HEK293 (cell line): ENCODE measurements around the gene METTL26.

ENCODE experiments used
- CTCF ChIA-PET: fragments of 350-600 bp; formaldehyde crosslinking; extraction: SDS; loops from one replicate; lab custom pipeline; 2021; ENCODE audit warnings: antibody characterized with exemption; lab: Yijun Ruan, JAX
- POLR2A ChIA-PET: fragments of 300-600 bp; formaldehyde crosslinking; extraction: SDS; loops from one replicate; lab custom pipeline; 2020; ENCODE audit warnings: antibody characterized with exemption, inconsistent platforms; lab: Yijun Ruan, JAX
- H3K27ac ChIP-seq: fragments of 200-500 bp; sonication (Bioruptor generic); 2 replicates; pipeline ENCODE4 v1.5.1; 2014; ENCODE audit warnings: low read depth, low read length, control low read depth, inconsistent platforms; ENCODE audit errors: extremely low read depth
- H3K36me3 ChIP-seq, 2 experiments: fragments of 200-500 bp in 1 of 2; sonication (Bioruptor generic) in 1 of 2; 1 replicate in 1 of 2; 2 replicates in 1 of 2; pipeline ENCODE4 v1.5.1; 2014 to 2017; ENCODE audit warnings: inconsistent platforms in 2 of 2, low read length in 2 of 2; ENCODE audit not compliant: control insufficient read depth in 2 of 2, insufficient read depth in 1 of 2
- H3K4me1 ChIP-seq: fragments of 200-500 bp; sonication (Bioruptor generic); 2 replicates; pipeline ENCODE4 v1.5.1; 2014; ENCODE audit warnings: mild to moderate bottlenecking, low read length, inconsistent platforms; ENCODE audit not compliant: control insufficient read depth, insufficient read depth
- H3K4me3 ChIP-seq: 2 replicates; pipeline ENCODE4 v1.5.1; 2011; ENCODE audit warnings: low read depth, mild to moderate bottlenecking, control low read depth, low read length, moderate library complexity
- H3K9me3 ChIP-seq: fragments of 200-500 bp; sonication (Bioruptor generic); 2 replicates; pipeline ENCODE4 v1.5.1; 2014; ENCODE audit warnings: low read depth, low read length, inconsistent platforms; ENCODE audit not compliant: control insufficient read depth, insufficient read depth
- SCRT2 ChIP-seq: fragments of 450-650 bp; formaldehyde crosslinking; IDR thresholded peaks from 2 replicates; pipeline ENCODE4 v1.5.1; 2016; ENCODE audit warnings: missing biosample characterization, missing genetic modification characterization
- SP2 ChIP-seq: fragments of 450-650 bp; formaldehyde crosslinking; IDR thresholded peaks from 2 replicates; pipeline ENCODE4 v1.5.1; 2016; ENCODE audit warnings: missing biosample characterization, missing genetic modification characterization
- TRIM28 ChIP-seq: IDR thresholded peaks from 2 replicates; pipeline ENCODE4 v1.6.1; 2011; ENCODE audit warnings: low read length, control low read depth, borderline replicate concordance
- ZBTB8A ChIP-seq: fragments of 450-650 bp; formaldehyde crosslinking; IDR thresholded peaks from 2 replicates; pipeline ENCODE4 v1.5.1; 2016; ENCODE audit warnings: missing biosample characterization, missing genetic modification characterization
- ZEB2 ChIP-seq: fragments of 450-650 bp; formaldehyde crosslinking; IDR thresholded peaks from 2 replicates; pipeline ENCODE4 v1.5.1; 2016; ENCODE audit warnings: missing biosample characterization, missing genetic modification characterization
- ZNF114 ChIP-seq: fragments of 450-650 bp; formaldehyde crosslinking; IDR thresholded peaks from 2 replicates; pipeline ENCODE4 v1.5.0; 2017; ENCODE audit warnings: missing biosample characterization, missing genetic modification characterization
- ZNF184 ChIP-seq: fragments of 450-650 bp; IDR thresholded peaks from 2 replicates; pipeline ENCODE4 v1.5.1; 2018; ENCODE audit warnings: missing biosample characterization, mild to moderate bottlenecking, missing genetic modification characterization
- ZNF2 ChIP-seq: fragments of 450-650 bp; formaldehyde crosslinking; IDR thresholded peaks from 2 replicates; pipeline ENCODE4 v1.5.1; 2016; ENCODE audit warnings: missing biosample characterization, missing genetic modification characterization
- ZNF202 ChIP-seq: fragments of 450-650 bp; formaldehyde crosslinking; IDR thresholded peaks from 2 replicates; pipeline ENCODE4 v1.5.1; 2016; ENCODE audit warnings: missing biosample characterization, missing genetic modification characterization, borderline replicate concordance
- ZNF214 ChIP-seq: fragments of 450-650 bp; formaldehyde crosslinking; IDR thresholded peaks from 2 replicates; pipeline ENCODE4 v1.5.1; 2017; ENCODE audit warnings: missing biosample characterization, mild to moderate bottlenecking, missing genetic modification characterization, borderline replicate concordance
- ZNF324 ChIP-seq: fragments of 450-650 bp; formaldehyde crosslinking; IDR thresholded peaks from 2 replicates; pipeline ENCODE4 v1.5.1; 2016; ENCODE audit warnings: missing biosample characterization, missing genetic modification characterization
- ZNF354C ChIP-seq: fragments of 450-650 bp; formaldehyde crosslinking; IDR thresholded peaks from 2 replicates; pipeline ENCODE4 v1.5.1; 2016; ENCODE audit warnings: missing biosample characterization, missing genetic modification characterization, low read depth, borderline replicate concordance
- ZNF37A ChIP-seq: fragments of 450-650 bp; IDR thresholded peaks from 2 replicates; pipeline ENCODE4 v1.5.1; 2018; ENCODE audit warnings: missing biosample characterization, missing genetic modification characterization
- ZNF426 ChIP-seq: fragments of 450-650 bp; formaldehyde crosslinking; IDR thresholded peaks from 2 replicates; pipeline ENCODE4 v1.5.1; 2017; ENCODE audit warnings: missing biosample characterization, missing genetic modification characterization, mild to moderate bottlenecking, inconsistent platforms, moderate library complexity
- ZNF529 ChIP-seq: fragments of 450-650 bp; formaldehyde crosslinking; IDR thresholded peaks from 2 replicates; pipeline ENCODE4 v1.5.1; 2017; ENCODE audit warnings: missing genetic modification characterization, missing biosample characterization; ENCODE audit not compliant: insufficient replicate concordance
- ZNF560 ChIP-seq: fragments of 450-650 bp; formaldehyde crosslinking; IDR thresholded peaks from 2 replicates; pipeline ENCODE4 v1.5.1; 2017; ENCODE audit warnings: missing biosample characterization, missing genetic modification characterization, borderline replicate concordance
- ZNF629 ChIP-seq: fragments of 450-650 bp; formaldehyde crosslinking; IDR thresholded peaks from 2 replicates; pipeline ENCODE4 v1.5.1; 2017; ENCODE audit warnings: missing biosample characterization, missing genetic modification characterization
- ZNF670 ChIP-seq: fragments of 450-650 bp; formaldehyde crosslinking; IDR thresholded peaks from 2 replicates; pipeline ENCODE4 v1.5.1; 2016; ENCODE audit warnings: missing biosample characterization, missing genetic modification characterization, low read depth
- ZNF677 ChIP-seq: fragments of 450-650 bp; IDR thresholded peaks from 2 replicates; pipeline ENCODE4 v1.5.0; 2018; ENCODE audit warnings: missing biosample characterization, mild to moderate bottlenecking, missing genetic modification characterization, moderate library complexity
- TF ChIP-seq, protein P1 (sequence below): fragments of 450-650 bp; formaldehyde crosslinking; IDR thresholded peaks from 2 replicates; pipeline ENCODE4 v1.5.1; 2016; ENCODE audit warnings: missing biosample characterization, missing genetic modification characterization
- TF ChIP-seq, protein P2 (sequence below): fragments of 450-650 bp; formaldehyde crosslinking; optimal IDR thresholded peaks from 2 replicates; pipeline ENCODE3; 2016; ENCODE audit warnings: missing biosample characterization, mild to moderate bottlenecking, missing genetic modification characterization
- TF ChIP-seq, protein P3 (sequence below): fragments of 450-650 bp; formaldehyde crosslinking; IDR thresholded peaks from 2 replicates; pipeline ENCODE4 v1.5.1; 2016; ENCODE audit warnings: missing biosample characterization, missing genetic modification characterization
- TF ChIP-seq, protein P4 (sequence below): fragments of 450-650 bp; formaldehyde crosslinking; IDR thresholded peaks from 2 replicates; pipeline ENCODE4 v1.5.1; 2016; ENCODE audit warnings: missing biosample characterization, missing genetic modification characterization
- TF ChIP-seq, protein P5 (sequence below): fragments of 450-650 bp; formaldehyde crosslinking; IDR thresholded peaks from 2 replicates; pipeline ENCODE4 v1.5.1; 2017; ENCODE audit warnings: missing biosample characterization, missing genetic modification characterization
- TF ChIP-seq, protein P6 (sequence below): fragments of 450-650 bp; formaldehyde crosslinking; IDR thresholded peaks from 2 replicates; pipeline ENCODE4 v1.5.1; 2016; ENCODE audit warnings: missing biosample characterization, missing genetic modification characterization
- TF ChIP-seq, protein P7 (sequence below): fragments of 450-650 bp; IDR thresholded peaks from 2 replicates; pipeline ENCODE4 v1.5.1; 2018; ENCODE audit warnings: missing biosample characterization, mild to moderate bottlenecking, missing genetic modification characterization

Gene METTL26

DNA sequence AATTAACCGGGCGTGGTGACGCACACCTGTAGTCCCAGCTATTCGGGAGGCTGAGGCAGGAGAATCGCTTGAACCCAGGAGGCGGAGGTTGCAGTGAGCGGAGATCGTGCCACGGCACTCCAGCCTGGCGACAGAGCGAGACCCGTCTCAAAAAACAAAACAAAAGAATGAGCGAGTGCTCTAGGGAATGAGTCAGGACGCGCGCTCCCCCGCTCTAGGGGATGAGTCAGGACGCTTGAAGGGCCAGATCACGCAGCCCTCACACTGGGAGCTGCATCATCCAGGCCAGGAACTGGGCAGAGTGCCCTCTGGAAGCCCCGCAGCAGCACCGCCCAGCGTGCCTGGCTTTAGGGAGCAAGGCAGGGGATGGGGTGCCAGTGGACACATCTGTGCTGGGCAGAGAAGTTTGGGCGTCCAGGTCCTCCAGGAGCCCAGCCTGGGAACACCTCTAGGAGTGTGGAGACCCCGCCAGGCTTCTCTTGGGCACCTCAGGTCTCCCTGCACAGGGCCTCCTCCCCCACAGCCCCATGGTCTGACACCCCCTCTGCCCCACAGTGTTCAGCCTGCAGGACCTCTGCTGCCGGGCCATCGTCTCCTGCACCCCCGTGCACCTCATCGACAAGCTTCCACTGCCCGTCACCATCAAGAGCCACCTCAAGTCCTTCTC lies 9.2 kb downstream of the METTL26 start:
- H3K4me1 ChIP-seq: peaks cover 2% of the 10 kb centered on the region; the same call in 1 of the 2 replicates
- H3K4me3 ChIP-seq: no peak overlapping the region
- no peaks in the 10 kb centered on the region for H3K36me3 ChIP-seq
- H3K27ac ChIP-seq: no peak overlapping the region
- H3K9me3 ChIP-seq: no peaks in the 10 kb centered on the region
- CTCF ChIA-PET: no interaction called here
- POLR2A ChIA-PET: no interaction called here
- TF ChIP-seq ZNF114 (tag by site-specific recombination) (no peak), ZNF426 (no peak), ZBTB8A (peak; percentile 73), ZNF560 (tag by site-specific recombination) (no peak), ZNF184 (tag by site-specific recombination) (0 out of 2 replicates have a peak, but pooled peaks have one; percentile 53), ZNF629 (tag by site-specific recombination) (peak; percentile 73), ZNF677 (tag by site-specific recombination) (no peak), ZNF354C (tag by site-specific recombination) (no peak), ZNF529 (tag by site-specific recombination) (no peak), ZNF2 (0 out of 2 replicates have a peak, but pooled peaks have one; percentile 27), ZNF670 (tag by site-specific recombination) (no peak), ZNF324 (tag by site-specific recombination) (0 out of 2 replicates have a peak, but pooled peaks have one; percentile 73), ZNF214 (tag by site-specific recombination) (no peak), SCRT2 (tag by site-specific recombination) (no peak), ZNF37A (tag by site-specific recombination) (no peak), TRIM28 (no peak), ZNF202 (no peak), ZEB2 (tag by site-specific recombination) (peak; percentile 80), SP2 (tag by site-specific recombination) (no peak)
- TF ChIP-seq, protein P1, sequence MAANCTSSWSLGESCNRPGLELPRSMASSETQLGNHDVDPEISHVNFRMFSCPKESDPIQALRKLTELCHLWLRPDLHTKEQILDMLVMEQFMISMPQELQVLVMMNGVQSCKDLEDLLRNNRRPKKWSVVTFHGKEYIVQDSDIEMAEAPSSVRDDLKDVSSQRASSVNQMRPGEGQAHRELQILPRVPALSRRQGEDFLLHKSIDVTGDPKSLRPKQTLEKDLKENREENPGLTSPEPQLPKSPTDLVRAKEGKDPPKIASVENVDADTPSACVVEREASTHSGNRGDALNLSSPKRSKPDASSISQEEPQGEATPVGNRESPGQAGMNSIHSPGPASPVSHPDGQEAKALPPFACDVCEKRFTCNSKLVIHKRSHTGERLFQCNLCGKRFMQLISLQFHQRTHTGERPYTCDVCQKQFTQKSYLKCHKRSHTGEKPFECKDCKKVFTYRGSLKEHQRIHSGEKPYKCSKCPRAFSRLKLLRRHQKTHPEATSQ (tag by site-specific recombination): no peak
- TF ChIP-seq, protein P2, sequence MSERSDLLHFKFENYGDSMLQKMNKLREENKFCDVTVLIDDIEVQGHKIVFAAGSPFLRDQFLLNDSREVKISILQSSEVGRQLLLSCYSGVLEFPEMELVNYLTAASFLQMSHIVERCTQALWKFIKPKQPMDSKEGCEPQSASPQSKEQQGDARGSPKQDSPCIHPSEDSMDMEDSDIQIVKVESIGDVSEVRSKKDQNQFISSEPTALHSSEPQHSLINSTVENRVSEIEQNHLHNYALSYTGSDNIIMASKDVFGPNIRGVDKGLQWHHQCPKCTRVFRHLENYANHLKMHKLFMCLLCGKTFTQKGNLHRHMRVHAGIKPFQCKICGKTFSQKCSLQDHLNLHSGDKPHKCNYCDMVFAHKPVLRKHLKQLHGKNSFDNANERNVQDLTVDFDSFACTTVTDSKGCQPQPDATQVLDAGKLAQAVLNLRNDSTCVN (tag by site-specific recombination): no peak
- TF ChIP-seq, protein P3, sequence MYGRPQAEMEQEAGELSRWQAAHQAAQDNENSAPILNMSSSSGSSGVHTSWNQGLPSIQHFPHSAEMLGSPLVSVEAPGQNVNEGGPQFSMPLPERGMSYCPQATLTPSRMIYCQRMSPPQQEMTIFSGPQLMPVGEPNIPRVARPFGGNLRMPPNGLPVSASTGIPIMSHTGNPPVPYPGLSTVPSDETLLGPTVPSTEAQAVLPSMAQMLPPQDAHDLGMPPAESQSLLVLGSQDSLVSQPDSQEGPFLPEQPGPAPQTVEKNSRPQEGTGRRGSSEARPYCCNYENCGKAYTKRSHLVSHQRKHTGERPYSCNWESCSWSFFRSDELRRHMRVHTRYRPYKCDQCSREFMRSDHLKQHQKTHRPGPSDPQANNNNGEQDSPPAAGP (tag by site-specific recombination): 0 out of 2 replicates have a peak, but pooled peaks have one; percentile 25
- TF ChIP-seq, protein P4, sequence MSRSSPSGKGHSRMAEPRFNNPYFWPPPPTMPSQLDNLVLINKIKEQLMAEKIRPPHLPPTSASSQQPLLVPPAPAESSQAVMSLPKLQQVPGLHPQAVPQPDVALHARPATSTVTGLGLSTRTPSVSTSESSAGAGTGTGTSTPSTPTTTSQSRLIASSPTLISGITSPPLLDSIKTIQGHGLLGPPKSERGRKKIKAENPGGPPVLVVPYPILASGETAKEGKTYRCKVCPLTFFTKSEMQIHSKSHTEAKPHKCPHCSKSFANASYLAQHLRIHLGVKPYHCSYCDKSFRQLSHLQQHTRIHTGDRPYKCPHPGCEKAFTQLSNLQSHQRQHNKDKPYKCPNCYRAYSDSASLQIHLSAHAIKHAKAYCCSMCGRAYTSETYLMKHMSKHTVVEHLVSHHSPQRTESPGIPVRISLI (tag by site-specific recombination): no peak
- TF ChIP-seq, protein P5, sequence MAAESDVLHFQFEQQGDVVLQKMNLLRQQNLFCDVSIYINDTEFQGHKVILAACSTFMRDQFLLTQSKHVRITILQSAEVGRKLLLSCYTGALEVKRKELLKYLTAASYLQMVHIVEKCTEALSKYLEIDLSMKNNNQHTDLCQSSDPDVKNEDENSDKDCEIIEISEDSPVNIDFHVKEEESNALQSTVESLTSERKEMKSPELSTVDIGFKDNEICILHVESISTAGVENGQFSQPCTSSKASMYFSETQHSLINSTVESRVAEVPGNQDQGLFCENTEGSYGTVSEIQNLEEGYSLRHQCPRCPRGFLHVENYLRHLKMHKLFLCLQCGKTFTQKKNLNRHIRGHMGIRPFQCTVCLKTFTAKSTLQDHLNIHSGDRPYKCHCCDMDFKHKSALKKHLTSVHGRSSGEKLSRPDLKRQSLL (tag by site-specific recombination): peak; percentile 48; the same call in 1 of the 2 replicates
- TF ChIP-seq, protein P6, sequence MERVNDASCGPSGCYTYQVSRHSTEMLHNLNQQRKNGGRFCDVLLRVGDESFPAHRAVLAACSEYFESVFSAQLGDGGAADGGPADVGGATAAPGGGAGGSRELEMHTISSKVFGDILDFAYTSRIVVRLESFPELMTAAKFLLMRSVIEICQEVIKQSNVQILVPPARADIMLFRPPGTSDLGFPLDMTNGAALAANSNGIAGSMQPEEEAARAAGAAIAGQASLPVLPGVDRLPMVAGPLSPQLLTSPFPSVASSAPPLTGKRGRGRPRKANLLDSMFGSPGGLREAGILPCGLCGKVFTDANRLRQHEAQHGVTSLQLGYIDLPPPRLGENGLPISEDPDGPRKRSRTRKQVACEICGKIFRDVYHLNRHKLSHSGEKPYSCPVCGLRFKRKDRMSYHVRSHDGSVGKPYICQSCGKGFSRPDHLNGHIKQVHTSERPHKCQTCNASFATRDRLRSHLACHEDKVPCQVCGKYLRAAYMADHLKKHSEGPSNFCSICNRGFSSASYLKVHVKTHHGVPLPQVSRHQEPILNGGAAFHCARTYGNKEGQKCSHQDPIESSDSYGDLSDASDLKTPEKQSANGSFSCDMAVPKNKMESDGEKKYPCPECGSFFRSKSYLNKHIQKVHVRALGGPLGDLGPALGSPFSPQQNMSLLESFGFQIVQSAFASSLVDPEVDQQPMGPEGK (tag by site-specific recombination): peak; percentile 36; the same call in 1 of the 2 replicates
- TF ChIP-seq, protein P7, sequence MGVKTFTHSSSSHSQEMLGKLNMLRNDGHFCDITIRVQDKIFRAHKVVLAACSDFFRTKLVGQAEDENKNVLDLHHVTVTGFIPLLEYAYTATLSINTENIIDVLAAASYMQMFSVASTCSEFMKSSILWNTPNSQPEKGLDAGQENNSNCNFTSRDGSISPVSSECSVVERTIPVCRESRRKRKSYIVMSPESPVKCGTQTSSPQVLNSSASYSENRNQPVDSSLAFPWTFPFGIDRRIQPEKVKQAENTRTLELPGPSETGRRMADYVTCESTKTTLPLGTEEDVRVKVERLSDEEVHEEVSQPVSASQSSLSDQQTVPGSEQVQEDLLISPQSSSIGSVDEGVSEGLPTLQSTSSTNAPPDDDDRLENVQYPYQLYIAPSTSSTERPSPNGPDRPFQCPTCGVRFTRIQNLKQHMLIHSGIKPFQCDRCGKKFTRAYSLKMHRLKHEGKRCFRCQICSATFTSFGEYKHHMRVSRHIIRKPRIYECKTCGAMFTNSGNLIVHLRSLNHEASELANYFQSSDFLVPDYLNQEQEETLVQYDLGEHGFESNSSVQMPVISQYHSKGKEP: no peak
